ENCODE results near the gene NNMT. TPM values are rescaled to one million over a fixed set of nuclear protein-coding genes. Genes with fewer than 3 reads are reported as not detected.

The NNMT gene
- total RNA-seq, 1 donor from 2014 or later, result 1,040 TPM

DNA sequence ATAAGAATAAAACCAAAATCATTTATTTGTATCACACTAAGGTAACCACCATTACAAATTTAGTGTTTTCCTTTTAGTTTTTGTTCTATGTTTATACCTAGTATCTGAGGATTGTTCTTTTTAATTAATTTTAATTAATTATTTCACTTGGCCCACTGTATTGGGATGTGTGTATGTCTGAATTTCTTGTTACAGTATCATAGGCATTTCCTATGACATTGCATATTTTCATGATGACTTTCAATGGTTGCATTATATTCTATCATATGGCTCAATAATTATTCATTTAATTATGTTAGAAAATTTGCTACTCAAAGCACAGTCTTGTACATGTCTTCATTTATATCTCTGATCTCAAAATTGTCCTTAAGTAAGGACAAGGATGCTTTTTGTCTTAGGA is 63.1 kb downstream of the NNMT start:
- Histone ChIP-seq H3K4me1 (no peaks in the 10 kb centered on the region), H3K36me3 (no peaks in the 10 kb centered on the region), H3K9me3 (no peaks in the 10 kb centered on the region), H3K27ac (no peak overlapping the region), H3K27me3 (no peaks in the 10 kb centered on the region), H3K4me3 (no peak overlapping the region)
- no peak for DNase-seq (ENCODE audit: low spot score in 2 of 2)
- no peak for TF ChIP-seq CTCF (IDR thresholded peaks at IDR 0.05)
- intact Hi-C loops (cut with DNase I), result no loop called here

- DNase-seq (ENCODE audit: low spot score in 2 of 2), result no peak
- H3K4me3 ChIP-seq, result no peak overlapping the region
- no peak for TF ChIP-seq CTCF (IDR thresholded peaks at IDR 0.05)
- no peaks in the 10 kb centered on the region for H3K9me3 ChIP-seq
- H3K27ac ChIP-seq, result no peak overlapping the region
- no peaks in the 10 kb centered on the region for H3K36me3 ChIP-seq
- no peaks in the 10 kb centered on the region for H3K27me3 ChIP-seq
- peaks cover 0 to 6% of the 10 kb centered on the region in 2 donors for H3K4me1 ChIP-seq
- intact Hi-C loops (cut with DNase I), result no loop called here
Measured at GRCh38 chr11:114362326-114362725, 66.1 kb downstream of the NNMT start.

GRCh38 chr11:114362958-114363357 is 66.8 kb downstream of the NNMT start:
- intact Hi-C loops (cut with DNase I), result no loop called here
- Histone ChIP-seq H3K4me1 (peaks cover 0 to 12% of the 10 kb centered on the region in 2 donors), H3K27me3 (no peaks in the 10 kb centered on the region), H3K27ac (no peak overlapping the region), H3K9me3 (no peaks in the 10 kb centered on the region), H3K36me3 (no peaks in the 10 kb centered on the region), H3K4me3 (no peak overlapping the region)
- no peak for TF ChIP-seq CTCF (IDR thresholded peaks at IDR 0.05)
- DNase-seq (ENCODE audit: low spot score in 2 of 2), result no peak

Other genes starting within 250 kb of the NNMT start
- 344 TPM for gene ZBTB16, start 236.7 kb upstream of the NNMT start, total RNA-seq
- 0.43 TPM for gene C11orf71, start 104.1 kb downstream of the NNMT start, total RNA-seq
- 3.2 TPM for gene RBM7, start 104.3 kb downstream of the NNMT start, total RNA-seq
- gene REXO2, start 143.1 kb downstream of the NNMT start, total RNA-seq, result 134 TPM

Data from ascending aorta (tissue), 2 donors.